ENCODE results near the gene SCN4B.
A peak's percentile ranks its signal among the peaks of the same experiment; 100 is the strongest.

SCN4B gene

DNA sequence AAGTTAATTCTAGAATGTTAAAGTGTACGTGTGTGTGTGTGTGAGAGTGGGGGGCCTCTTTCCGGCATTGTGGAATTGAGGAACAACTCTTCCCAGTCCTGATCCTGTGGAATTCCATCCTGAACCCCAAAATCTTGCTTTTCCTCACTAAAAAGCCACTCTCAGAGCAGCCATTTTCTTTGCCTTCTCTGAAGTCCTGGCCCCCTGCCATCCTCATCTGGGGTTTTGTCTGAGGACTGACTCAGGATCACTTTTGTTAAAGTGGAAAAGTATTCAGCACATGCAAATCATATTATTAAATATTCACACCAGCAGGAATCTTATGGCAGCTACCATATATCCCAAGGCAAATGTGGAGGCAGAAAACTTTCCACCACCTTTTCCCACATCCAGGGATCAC is 3.8 kb downstream of the SCN4B start:
- H3K36me3 ChIP-seq (ENCODE audit: control insufficient read depth, insufficient read depth, low read length): no peaks in the 10 kb centered on the region
- peaks cover 90% of the 10 kb centered on the region for H3K27me3 ChIP-seq (ENCODE audit: control insufficient read depth, insufficient read depth, low read length)
- no peaks in the 10 kb centered on the region for H3K9me3 ChIP-seq (ENCODE audit: control insufficient read depth, insufficient read depth, low read length)
- H3K4me3 ChIP-seq (ENCODE audit: low read depth, low read length): no peak overlapping the region
- no peak overlapping the region for H3K27ac ChIP-seq (ENCODE audit: low read depth, low read length)
- H3K9ac ChIP-seq (ENCODE audit: low read depth, low read length): no peak overlapping the region
- H3K4me1 ChIP-seq (ENCODE audit: control insufficient read depth, insufficient read depth, low read length): peaks cover 31% of the 10 kb centered on the region

DNA sequence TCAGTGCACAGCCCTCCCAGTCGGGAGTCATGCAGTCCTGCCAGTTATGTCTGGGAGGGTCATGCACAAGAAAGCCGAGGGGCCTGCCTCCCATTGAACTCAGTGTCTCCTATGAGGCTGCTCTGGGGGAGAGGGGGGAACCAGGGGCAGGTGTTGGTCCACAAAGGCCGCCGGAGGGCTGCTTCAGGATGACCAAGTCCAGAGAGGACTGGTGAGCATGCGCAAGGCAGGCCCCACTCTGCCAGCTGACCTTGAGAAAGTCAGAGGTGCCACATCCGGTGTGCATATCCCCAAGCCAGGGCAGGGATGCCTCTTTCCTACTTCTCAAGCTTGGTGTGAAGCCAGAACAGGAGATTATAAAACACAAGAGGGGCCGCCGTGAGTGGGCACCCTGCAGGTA is 4.4 kb downstream of the SCN4B start:
- Histone ChIP-seq H3K4me1 (ENCODE audit: control insufficient read depth, insufficient read depth, low read length) (peaks cover 27% of the 10 kb centered on the region), H3K9me3 (ENCODE audit: control insufficient read depth, insufficient read depth, low read length) (no peaks in the 10 kb centered on the region), H3K27ac (ENCODE audit: low read depth, low read length) (no peak overlapping the region), H3K36me3 (ENCODE audit: control insufficient read depth, insufficient read depth, low read length) (no peaks in the 10 kb centered on the region), H3K27me3 (ENCODE audit: control insufficient read depth, insufficient read depth, low read length) (peaks cover 90% of the 10 kb centered on the region), H3K9ac (ENCODE audit: low read depth, low read length) (no peak overlapping the region), H3K4me3 (ENCODE audit: low read depth, low read length) (no peak overlapping the region)

DNA sequence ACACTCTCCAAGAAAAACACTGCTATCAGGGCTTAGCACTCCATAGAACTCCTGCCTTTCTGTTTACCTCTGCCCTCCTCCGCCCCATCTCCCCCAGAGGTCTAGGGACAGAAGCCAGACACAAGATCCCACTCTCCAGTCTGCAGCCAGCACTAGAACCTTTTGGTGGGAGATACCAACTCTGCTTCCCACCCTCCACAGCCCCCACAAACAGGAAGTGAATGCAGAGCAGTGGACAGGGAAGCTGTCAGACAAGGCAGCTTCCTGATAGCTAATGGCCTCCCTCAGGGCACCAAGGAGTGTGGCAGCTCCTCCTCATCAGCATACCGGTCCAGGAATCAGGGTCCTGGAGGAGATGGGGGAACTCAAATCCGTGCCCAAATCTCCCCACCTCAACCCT is 5.1 kb downstream of the SCN4B start:
- Histone ChIP-seq H3K4me3 (ENCODE audit: low read depth, low read length) (no peak overlapping the region), H3K27me3 (ENCODE audit: control insufficient read depth, insufficient read depth, low read length) (peaks cover 91% of the 10 kb centered on the region), H3K36me3 (ENCODE audit: control insufficient read depth, insufficient read depth, low read length) (no peaks in the 10 kb centered on the region), H3K4me1 (ENCODE audit: control insufficient read depth, insufficient read depth, low read length) (peaks cover 27% of the 10 kb centered on the region), H3K9me3 (ENCODE audit: control insufficient read depth, insufficient read depth, low read length) (no peaks in the 10 kb centered on the region), H3K9ac (ENCODE audit: low read depth, low read length) (no peak overlapping the region), H3K27ac (ENCODE audit: low read depth, low read length) (no peak overlapping the region)

DNA sequence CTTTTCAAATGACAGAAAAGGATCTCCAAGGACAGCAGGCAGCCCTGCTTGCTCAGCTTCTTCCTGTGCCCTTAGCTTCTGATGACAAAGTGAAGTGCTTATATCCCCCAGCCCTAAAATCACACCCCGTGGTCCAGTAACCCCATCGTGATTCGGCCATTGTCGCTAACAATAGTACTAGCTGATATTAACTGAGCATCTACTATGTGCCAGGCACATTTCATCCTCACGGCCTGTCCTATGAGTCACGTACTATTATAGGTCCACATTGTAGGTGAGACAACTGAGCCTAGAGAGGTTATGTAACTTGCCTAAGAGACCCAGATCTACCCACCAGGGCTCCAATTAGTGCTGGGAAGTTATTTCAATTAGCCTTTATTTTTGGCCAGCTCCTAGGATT is 6.1 kb downstream of the SCN4B start:
- Histone ChIP-seq H3K27me3 (ENCODE audit: control insufficient read depth, insufficient read depth, low read length) (peaks cover 85% of the 10 kb centered on the region), H3K4me1 (ENCODE audit: control insufficient read depth, insufficient read depth, low read length) (peaks cover 23% of the 10 kb centered on the region), H3K4me3 (ENCODE audit: low read depth, low read length) (peak overlapping the region; percentile 77; the same call in 1 of the 2 replicates), H3K27ac (ENCODE audit: low read depth, low read length) (no peak overlapping the region), H3K9me3 (ENCODE audit: control insufficient read depth, insufficient read depth, low read length) (no peaks in the 10 kb centered on the region), H3K36me3 (ENCODE audit: control insufficient read depth, insufficient read depth, low read length) (no peaks in the 10 kb centered on the region), H3K9ac (ENCODE audit: low read depth, low read length) (no peak overlapping the region)

DNA sequence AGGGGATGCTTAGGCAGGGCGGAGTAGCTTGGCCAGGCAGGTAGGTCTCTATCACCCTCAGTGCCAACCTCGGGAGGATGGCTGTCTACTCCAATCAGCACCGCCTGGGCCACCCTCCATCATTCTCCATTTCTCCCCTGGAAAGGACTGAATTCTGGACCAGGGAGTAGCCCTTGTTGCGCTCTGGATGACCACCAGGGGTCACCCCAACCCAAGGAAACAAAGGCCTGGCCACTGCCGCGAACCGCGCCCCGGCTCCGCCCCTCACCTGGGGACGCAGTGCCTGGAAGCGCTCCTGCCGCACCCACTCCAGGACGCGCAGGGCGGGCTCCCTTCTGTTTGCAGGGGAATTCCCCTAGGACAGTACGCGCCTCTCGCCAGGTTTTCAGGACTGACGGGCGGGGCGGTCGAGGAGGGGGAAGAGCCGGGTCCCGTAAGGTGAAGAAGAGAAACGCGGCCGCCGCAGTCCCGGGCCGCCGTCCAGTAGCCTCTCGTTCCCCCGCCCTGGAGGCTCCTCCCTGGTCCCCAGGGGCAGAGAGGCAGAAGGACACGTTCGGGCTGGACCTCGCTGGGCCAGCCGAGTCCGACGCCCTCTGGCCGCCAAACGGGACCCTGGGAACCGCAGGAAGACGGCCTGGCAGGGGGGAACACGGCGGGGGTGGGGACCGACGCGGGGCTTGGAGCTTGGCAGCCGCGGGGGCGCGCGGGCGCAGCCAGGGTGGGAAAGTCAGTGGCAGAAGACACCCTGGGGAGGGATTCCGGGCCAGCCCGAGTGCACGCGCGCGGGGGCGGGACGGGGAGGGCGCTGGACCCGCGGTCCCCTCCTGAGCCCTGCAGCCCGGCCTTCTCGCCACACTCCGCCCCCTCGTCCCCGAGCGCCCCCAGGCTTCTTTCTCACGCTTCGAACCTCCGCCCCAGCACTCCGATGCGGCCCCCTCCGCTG is 7.1 kb downstream of the SCN4B start:
- no peaks in the 10 kb centered on the region for H3K36me3 ChIP-seq (ENCODE audit: control insufficient read depth, insufficient read depth, low read length)
- peaks cover 23% of the 10 kb centered on the region for H3K4me1 ChIP-seq (ENCODE audit: control insufficient read depth, insufficient read depth, low read length)
- no peak overlapping the region for H3K27ac ChIP-seq (ENCODE audit: low read depth, low read length)
- no peaks in the 10 kb centered on the region for H3K9me3 ChIP-seq (ENCODE audit: control insufficient read depth, insufficient read depth, low read length)
- H3K9ac ChIP-seq (ENCODE audit: low read depth, low read length): no peak overlapping the region
- peak overlapping the region; percentile 77 for H3K4me3 ChIP-seq (ENCODE audit: low read depth, low read length)
- peaks cover 75% of the 10 kb centered on the region for H3K27me3 ChIP-seq (ENCODE audit: control insufficient read depth, insufficient read depth, low read length)

DNA sequence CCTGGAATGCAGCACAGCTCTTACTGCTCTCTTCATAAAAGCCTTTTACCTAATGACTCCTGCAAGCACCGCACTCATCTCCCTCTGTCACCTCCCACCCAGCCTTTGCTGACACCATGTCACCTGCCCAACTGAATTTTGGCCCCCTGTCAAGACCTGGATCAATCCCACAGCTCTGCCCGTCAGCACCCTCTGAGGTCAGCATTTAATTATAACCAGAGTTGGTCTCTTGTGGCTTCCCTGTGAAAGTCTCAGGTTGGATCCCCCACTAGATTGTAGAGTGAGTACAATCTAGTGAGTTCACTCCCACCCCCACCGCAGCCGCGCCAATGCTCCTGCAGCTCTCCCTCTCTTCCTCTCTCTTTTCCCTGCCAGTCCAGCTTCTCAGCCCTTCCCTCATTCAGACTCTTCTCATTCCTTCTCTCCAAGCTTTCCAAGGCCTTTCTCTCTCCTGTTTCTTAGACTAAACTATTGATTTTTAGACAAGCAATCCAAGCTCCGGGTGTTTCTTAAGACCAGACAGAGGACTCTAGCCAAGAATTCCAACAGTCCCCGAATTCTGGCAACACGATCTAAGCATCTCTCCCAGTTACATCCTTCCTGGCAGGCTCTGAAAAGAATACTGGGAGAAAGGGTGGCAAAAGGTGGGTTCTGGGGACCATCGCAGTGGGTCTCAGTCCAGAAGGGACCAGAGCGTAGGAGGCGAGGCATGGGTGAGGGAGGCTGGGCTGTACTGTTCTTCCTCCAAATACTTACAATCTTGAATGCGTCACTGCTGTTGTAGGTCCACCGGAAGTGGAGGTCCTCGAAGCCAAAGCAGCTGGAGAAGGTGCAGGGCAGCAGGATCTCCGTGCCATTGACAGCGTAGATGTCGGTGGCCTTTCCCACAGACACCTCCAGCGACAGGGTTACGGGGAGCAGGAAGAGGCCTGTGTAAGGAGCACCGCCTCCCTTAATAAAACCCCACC is 8.0 kb downstream of the SCN4B start:
- Histone ChIP-seq H3K27me3 (ENCODE audit: control insufficient read depth, insufficient read depth, low read length) (peaks cover 65% of the 10 kb centered on the region), H3K27ac (ENCODE audit: low read depth, low read length) (no peak overlapping the region), H3K36me3 (ENCODE audit: control insufficient read depth, insufficient read depth, low read length) (no peaks in the 10 kb centered on the region), H3K9me3 (ENCODE audit: control insufficient read depth, insufficient read depth, low read length) (no peaks in the 10 kb centered on the region), H3K9ac (ENCODE audit: low read depth, low read length) (no peak overlapping the region), H3K4me3 (ENCODE audit: low read depth, low read length) (no peak overlapping the region), H3K4me1 (ENCODE audit: control insufficient read depth, insufficient read depth, low read length) (peaks cover 18% of the 10 kb centered on the region)

DNA sequence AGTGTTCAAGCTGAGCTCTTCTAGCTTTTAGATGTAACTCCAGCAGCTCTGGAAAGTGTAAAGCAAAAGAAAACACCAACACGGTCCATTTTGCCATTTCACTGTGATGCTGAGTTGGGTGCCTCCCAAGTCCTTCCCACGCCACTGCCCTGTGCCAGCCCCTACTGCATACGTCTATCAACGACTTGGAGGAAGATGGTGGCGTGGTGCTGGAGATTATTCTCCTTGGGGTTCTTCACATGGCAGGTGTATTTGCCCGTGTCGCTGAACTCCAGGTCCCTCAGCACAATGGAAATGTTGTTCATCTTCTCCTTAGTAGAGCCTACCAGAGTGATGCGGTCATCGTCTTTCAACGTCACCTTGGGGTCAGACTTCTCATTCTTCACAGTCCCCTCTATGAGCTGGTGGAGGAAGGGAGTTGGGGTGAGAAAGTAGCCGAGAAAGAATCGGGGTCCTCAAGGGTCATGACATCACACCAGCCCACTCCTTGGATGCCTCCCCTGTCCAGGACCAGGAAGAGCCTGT is 8.9 kb downstream of the SCN4B start:
- peaks cover 56% of the 10 kb centered on the region for H3K27me3 ChIP-seq (ENCODE audit: control insufficient read depth, insufficient read depth, low read length)
- no peaks in the 10 kb centered on the region for H3K9me3 ChIP-seq (ENCODE audit: control insufficient read depth, insufficient read depth, low read length)
- no peak overlapping the region for H3K27ac ChIP-seq (ENCODE audit: low read depth, low read length)
- H3K4me1 ChIP-seq (ENCODE audit: control insufficient read depth, insufficient read depth, low read length): peaks cover 12% of the 10 kb centered on the region
- no peaks in the 10 kb centered on the region for H3K36me3 ChIP-seq (ENCODE audit: control insufficient read depth, insufficient read depth, low read length)
- no peak overlapping the region for H3K4me3 ChIP-seq (ENCODE audit: low read depth, low read length)
- H3K9ac ChIP-seq (ENCODE audit: low read depth, low read length): no peak overlapping the region

DNA sequence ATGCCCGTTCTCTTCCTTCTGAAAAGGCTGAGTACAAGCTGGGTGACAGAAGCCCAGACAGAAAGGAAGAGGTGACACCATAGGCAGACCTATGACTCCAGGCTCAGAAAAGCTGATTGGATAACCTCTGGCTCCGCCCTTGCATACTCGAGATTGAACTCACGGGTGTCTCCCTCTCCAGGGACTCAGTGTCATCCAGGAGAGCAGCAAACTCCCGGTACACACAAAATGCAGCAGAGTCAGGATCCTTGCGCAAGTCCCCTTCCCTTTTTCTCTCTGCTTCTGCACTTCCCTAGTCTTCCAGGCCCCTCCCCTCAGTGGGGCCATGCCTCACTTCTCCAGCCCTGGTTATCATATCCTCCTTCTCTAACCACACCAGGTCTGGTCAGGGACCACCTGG is 9.8 kb downstream of the SCN4B start:
- Histone ChIP-seq H3K27ac (ENCODE audit: low read depth, low read length) (no peak overlapping the region), H3K9ac (ENCODE audit: low read depth, low read length) (no peak overlapping the region), H3K27me3 (ENCODE audit: control insufficient read depth, insufficient read depth, low read length) (peaks cover 47% of the 10 kb centered on the region), H3K4me1 (ENCODE audit: control insufficient read depth, insufficient read depth, low read length) (peaks cover 10% of the 10 kb centered on the region), H3K4me3 (ENCODE audit: low read depth, low read length) (no peak overlapping the region), H3K9me3 (ENCODE audit: control insufficient read depth, insufficient read depth, low read length) (no peaks in the 10 kb centered on the region), H3K36me3 (ENCODE audit: control insufficient read depth, insufficient read depth, low read length) (no peaks in the 10 kb centered on the region)

DNA sequence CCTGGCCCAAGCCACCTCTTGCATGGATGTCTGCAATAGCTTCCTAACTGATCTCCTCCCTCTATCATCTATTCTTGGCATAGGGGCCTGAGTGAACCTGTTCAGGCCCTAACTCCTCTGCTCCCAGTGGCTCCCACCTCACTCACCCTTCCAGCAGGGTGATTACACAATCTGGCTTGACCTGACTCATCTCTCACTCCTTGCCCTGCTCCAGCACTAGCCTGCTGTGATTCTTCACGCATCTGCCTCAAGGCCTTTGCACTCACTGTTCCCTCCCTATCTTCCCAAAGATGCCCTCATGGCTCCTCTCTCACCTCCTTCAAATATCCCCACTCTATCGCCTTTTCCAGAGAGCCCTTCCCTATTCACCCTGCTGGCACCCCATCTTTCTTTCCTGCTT is 10.5 kb downstream of the SCN4B start:
- Histone ChIP-seq H3K36me3 (ENCODE audit: control insufficient read depth, insufficient read depth, low read length) (no peaks in the 10 kb centered on the region), H3K27me3 (ENCODE audit: control insufficient read depth, insufficient read depth, low read length) (peaks cover 40% of the 10 kb centered on the region), H3K27ac (ENCODE audit: low read depth, low read length) (no peak overlapping the region), H3K4me1 (ENCODE audit: control insufficient read depth, insufficient read depth, low read length) (peaks cover 5% of the 10 kb centered on the region; the same call in 1 of the 2 replicates), H3K9me3 (ENCODE audit: control insufficient read depth, insufficient read depth, low read length) (no peaks in the 10 kb centered on the region), H3K9ac (ENCODE audit: low read depth, low read length) (no peak overlapping the region), H3K4me3 (ENCODE audit: low read depth, low read length) (no peak overlapping the region)

DNA sequence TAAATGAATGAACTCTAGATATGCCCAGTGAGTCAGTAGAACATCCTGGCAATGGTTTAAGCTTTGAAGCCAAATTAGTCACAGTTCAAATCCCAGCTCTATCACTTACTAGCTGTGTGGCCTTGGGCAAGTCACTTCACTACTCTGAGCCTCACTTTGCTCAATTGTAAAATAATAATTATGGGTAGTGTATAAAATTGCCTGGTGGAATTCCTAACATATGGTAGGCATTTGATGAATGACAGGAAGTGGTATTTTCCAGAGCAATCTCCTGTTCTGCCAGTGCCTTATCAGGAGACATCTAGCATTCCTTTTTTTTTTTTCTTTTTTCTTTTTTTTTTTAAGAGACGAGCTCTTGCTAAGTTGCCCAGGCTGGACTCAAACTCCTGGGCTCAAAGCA is 13.0 kb downstream of the SCN4B start:
- H3K4me3 ChIP-seq (ENCODE audit: low read depth, low read length): no peak overlapping the region
- peaks cover 23% of the 10 kb centered on the region for H3K27me3 ChIP-seq (ENCODE audit: control insufficient read depth, insufficient read depth, low read length)
- H3K4me1 ChIP-seq (ENCODE audit: control insufficient read depth, insufficient read depth, low read length): no peaks in the 10 kb centered on the region
- no peak overlapping the region for H3K9ac ChIP-seq (ENCODE audit: low read depth, low read length)
- no peaks in the 10 kb centered on the region for H3K9me3 ChIP-seq (ENCODE audit: control insufficient read depth, insufficient read depth, low read length)
- no peak overlapping the region for H3K27ac ChIP-seq (ENCODE audit: low read depth, low read length)
- no peaks in the 10 kb centered on the region for H3K36me3 ChIP-seq (ENCODE audit: control insufficient read depth, insufficient read depth, low read length)
